SK-N-SH treated with all-trans-retinoic acid at 6 μM for 48 hours (cell line): ENCODE measurements around the gene PRKD2.

ENCODE experiments used
- ATAC-seq: fragments of 200-7000 bp; cut with Tn5 transposase; 3 replicates; pipeline ENCODE4 v1.9.1; 2020; ENCODE audit warnings: mild to moderate bottlenecking, moderate library complexity
- ARNTL ChIP-seq: fragments of 450-650 bp; formaldehyde crosslinking; IDR thresholded peaks from 2 replicates; pipeline ENCODE4 v1.5.0; 2020; ENCODE audit warnings: low read depth, mild to moderate bottlenecking, moderate library complexity, borderline replicate concordance
- BACH2 ChIP-seq: fragments of 250-450 bp; sonication (Bioruptor Pico); IDR thresholded peaks from 2 replicates; pipeline ENCODE4 v1.9.0; 2021; ENCODE audit warnings: mild to moderate bottlenecking, borderline replicate concordance
- CSDC2 ChIP-seq: fragments of 250-450 bp; sonication (Bioruptor Pico); IDR thresholded peaks from 2 replicates; pipeline ENCODE4 v1.5.0; 2020; ENCODE audit warnings: mild to moderate bottlenecking, moderate library complexity
- ESRRG ChIP-seq: fragments of 250-450 bp; sonication (Bioruptor Pico); IDR thresholded peaks from 2 replicates; pipeline ENCODE4 v1.6.1; 2021; ENCODE audit warnings: mild to moderate bottlenecking
- GLIS3 ChIP-seq: fragments of 250-450 bp; sonication (Bioruptor Pico); IDR thresholded peaks from 2 replicates; pipeline ENCODE4 v1.5.0; 2020; ENCODE audit warnings: mild to moderate bottlenecking, moderate library complexity
- ISL1 ChIP-seq: fragments of 250-450 bp; sonication (Bioruptor Pico); IDR thresholded peaks from 2 replicates; pipeline ENCODE4 v2.1.2; 2022; ENCODE audit warnings: mild to moderate bottlenecking, moderate library complexity
- OSR1 ChIP-seq: fragments of 250-450 bp; sonication (Bioruptor Pico); IDR thresholded peaks from 2 replicates; pipeline ENCODE4 v1.8.0; 2022; ENCODE audit warnings: moderate library complexity, mild to moderate bottlenecking, inconsistent platforms
- PPARA ChIP-seq: fragments of 250-450 bp; sonication (Bioruptor Pico); IDR thresholded peaks from 2 replicates; pipeline ENCODE4 v1.5.0; 2020; ENCODE audit warnings: mild to moderate bottlenecking, borderline replicate concordance
- RARB ChIP-seq: fragments of 250-450 bp; sonication (Bioruptor Pico); IDR thresholded peaks from 2 replicates; pipeline ENCODE4 v1.8.0; 2021; ENCODE audit warnings: mild to moderate bottlenecking, moderate library complexity
- SNAI2 ChIP-seq: fragments of 250-450 bp; sonication (Bioruptor Pico); IDR thresholded peaks from 2 replicates; pipeline ENCODE4 v1.5.0; 2020; ENCODE audit warnings: mild to moderate bottlenecking, moderate library complexity
- TCF4 ChIP-seq: fragments of 250-450 bp; sonication (Bioruptor Pico); IDR thresholded peaks from 2 replicates; pipeline ENCODE4 v1.8.0; 2021; ENCODE audit warnings: mild to moderate bottlenecking, moderate library complexity, borderline replicate concordance
- TOX ChIP-seq: fragments of 250-450 bp; sonication (Bioruptor Pico); IDR thresholded peaks from 2 replicates; pipeline ENCODE4 v1.8.0; 2021; ENCODE audit warnings: mild to moderate bottlenecking, moderate library complexity, borderline replicate concordance
- ZC3H10 ChIP-seq: fragments of 250-450 bp; sonication (Bioruptor Pico); IDR thresholded peaks from 2 replicates; pipeline ENCODE4 v1.5.1; 2021; ENCODE audit warnings: mild to moderate bottlenecking, moderate library complexity
- ZFP3 ChIP-seq: fragments of 250-450 bp; sonication (Bioruptor Pico); IDR thresholded peaks from 2 replicates; pipeline ENCODE4 v1.5.0; 2020; ENCODE audit warnings: mild to moderate bottlenecking, moderate library complexity
- ZFP30 ChIP-seq: fragments of 450-650 bp; formaldehyde crosslinking; IDR thresholded peaks from 2 replicates; pipeline ENCODE4 v1.5.0; 2022; ENCODE audit warnings: mild to moderate bottlenecking, moderate library complexity
- ZNF70 ChIP-seq: fragments of 450-650 bp; formaldehyde crosslinking; IDR thresholded peaks from 2 replicates; pipeline ENCODE4 v1.5.0; 2020; ENCODE audit warnings: mild to moderate bottlenecking, moderate library complexity
- ZNF8 ChIP-seq: fragments of 450-650 bp; formaldehyde crosslinking; IDR thresholded peaks from 2 replicates; pipeline ENCODE4 v1.5.0; 2020; ENCODE audit warnings: mild to moderate bottlenecking, moderate library complexity
- TF ChIP-seq, protein P1 (sequence below): fragments of 250-450 bp; sonication (Bioruptor Pico); IDR thresholded peaks from 2 replicates; pipeline ENCODE4 v1.8.0; 2021; ENCODE audit warnings: low read depth, mild to moderate bottlenecking, moderate library complexity, borderline replicate concordance
- TF ChIP-seq, protein P2 (sequence below): fragments of 250-450 bp; sonication (Bioruptor Pico); IDR thresholded peaks from 2 replicates; pipeline ENCODE4 v1.5.0; 2020; ENCODE audit warnings: mild to moderate bottlenecking, moderate library complexity
- TF ChIP-seq, protein P3 (sequence below): fragments of 250-450 bp; sonication (Bioruptor Pico); IDR thresholded peaks from 2 replicates; pipeline ENCODE4 v1.8.0; 2020; ENCODE audit warnings: mild to moderate bottlenecking, moderate library complexity, borderline replicate concordance
- TF ChIP-seq, protein P4 (sequence below): fragments of 250-450 bp; sonication (Bioruptor Pico); IDR thresholded peaks from 2 replicates; pipeline ENCODE4 v1.5.1; 2021; ENCODE audit warnings: mild to moderate bottlenecking, moderate library complexity
- TF ChIP-seq, protein P5 (sequence below): fragments of 250-450 bp; sonication (Bioruptor Pico); IDR thresholded peaks from 2 replicates; pipeline ENCODE4 v1.5.1; 2020; ENCODE audit warnings: low read depth, mild to moderate bottlenecking, moderate library complexity

Gene PRKD2

DNA sequence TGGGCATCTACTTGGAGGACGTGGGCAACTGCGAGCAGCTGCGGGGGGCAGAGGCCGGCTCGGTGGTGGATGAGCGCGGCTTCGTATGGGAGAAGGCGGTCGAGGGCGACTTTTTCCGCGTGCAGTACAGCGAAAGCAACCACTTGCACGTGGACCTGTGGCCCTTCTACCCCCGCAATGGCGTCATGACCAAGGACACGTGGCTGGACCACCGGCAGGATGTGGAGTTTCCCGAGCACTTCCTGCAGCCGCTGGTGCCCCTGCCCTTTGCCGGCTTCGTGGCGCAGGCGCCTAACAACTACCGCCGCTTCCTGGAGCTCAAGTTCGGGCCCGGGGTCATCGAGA, 39.6 kb upstream of the PRKD2 start:
- no peak for ATAC-seq
- TF ChIP-seq, protein P1, sequence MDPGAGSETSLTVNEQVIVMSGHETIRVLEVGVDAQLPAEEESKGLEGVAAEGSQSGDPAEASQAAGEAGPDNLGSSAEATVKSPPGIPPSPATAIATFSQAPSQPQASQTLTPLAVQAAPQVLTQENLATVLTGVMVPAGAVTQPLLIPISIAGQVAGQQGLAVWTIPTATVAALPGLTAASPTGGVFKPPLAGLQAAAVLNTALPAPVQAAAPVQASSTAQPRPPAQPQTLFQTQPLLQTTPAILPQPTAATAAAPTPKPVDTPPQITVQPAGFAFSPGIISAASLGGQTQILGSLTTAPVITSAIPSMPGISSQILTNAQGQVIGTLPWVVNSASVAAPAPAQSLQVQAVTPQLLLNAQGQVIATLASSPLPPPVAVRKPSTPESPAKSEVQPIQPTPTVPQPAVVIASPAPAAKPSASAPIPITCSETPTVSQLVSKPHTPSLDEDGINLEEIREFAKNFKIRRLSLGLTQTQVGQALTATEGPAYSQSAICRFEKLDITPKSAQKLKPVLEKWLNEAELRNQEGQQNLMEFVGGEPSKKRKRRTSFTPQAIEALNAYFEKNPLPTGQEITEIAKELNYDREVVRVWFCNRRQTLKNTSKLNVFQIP (CRISPR knock-in tag) = no peak
- TF ChIP-seq RARB = no peak
- no peak for TF ChIP-seq ZC3H10 (CRISPR knock-in tag)
- TF ChIP-seq, protein P2, sequence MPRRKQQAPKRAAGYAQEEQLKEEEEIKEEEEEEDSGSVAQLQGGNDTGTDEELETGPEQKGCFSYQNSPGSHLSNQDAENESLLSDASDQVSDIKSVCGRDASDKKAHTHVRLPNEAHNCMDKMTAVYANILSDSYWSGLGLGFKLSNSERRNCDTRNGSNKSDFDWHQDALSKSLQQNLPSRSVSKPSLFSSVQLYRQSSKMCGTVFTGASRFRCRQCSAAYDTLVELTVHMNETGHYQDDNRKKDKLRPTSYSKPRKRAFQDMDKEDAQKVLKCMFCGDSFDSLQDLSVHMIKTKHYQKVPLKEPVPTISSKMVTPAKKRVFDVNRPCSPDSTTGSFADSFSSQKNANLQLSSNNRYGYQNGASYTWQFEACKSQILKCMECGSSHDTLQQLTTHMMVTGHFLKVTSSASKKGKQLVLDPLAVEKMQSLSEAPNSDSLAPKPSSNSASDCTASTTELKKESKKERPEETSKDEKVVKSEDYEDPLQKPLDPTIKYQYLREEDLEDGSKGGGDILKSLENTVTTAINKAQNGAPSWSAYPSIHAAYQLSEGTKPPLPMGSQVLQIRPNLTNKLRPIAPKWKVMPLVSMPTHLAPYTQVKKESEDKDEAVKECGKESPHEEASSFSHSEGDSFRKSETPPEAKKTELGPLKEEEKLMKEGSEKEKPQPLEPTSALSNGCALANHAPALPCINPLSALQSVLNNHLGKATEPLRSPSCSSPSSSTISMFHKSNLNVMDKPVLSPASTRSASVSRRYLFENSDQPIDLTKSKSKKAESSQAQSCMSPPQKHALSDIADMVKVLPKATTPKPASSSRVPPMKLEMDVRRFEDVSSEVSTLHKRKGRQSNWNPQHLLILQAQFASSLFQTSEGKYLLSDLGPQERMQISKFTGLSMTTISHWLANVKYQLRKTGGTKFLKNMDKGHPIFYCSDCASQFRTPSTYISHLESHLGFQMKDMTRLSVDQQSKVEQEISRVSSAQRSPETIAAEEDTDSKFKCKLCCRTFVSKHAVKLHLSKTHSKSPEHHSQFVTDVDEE (CRISPR knock-in tag) = no peak
- TF ChIP-seq ZFP3 (CRISPR knock-in tag) = no peak
- TF ChIP-seq ZNF8 = no peak
- TF ChIP-seq OSR1 (CRISPR knock-in tag) = no peak
- TF ChIP-seq PPARA (CRISPR knock-in tag) = no peak
- no peak for TF ChIP-seq SNAI2 (CRISPR knock-in tag)
- TF ChIP-seq GLIS3 (CRISPR knock-in tag) = no peak
- no peak for TF ChIP-seq TOX (CRISPR knock-in tag)
- TF ChIP-seq ISL1 (CRISPR knock-in tag) = no peak
- TF ChIP-seq ARNTL (CRISPR knock-in tag) = no peak
- TF ChIP-seq TCF4 (CRISPR knock-in tag) = no peak
- TF ChIP-seq ZFP30 (CRISPR knock-in tag) = no peak
- TF ChIP-seq, protein P3, sequence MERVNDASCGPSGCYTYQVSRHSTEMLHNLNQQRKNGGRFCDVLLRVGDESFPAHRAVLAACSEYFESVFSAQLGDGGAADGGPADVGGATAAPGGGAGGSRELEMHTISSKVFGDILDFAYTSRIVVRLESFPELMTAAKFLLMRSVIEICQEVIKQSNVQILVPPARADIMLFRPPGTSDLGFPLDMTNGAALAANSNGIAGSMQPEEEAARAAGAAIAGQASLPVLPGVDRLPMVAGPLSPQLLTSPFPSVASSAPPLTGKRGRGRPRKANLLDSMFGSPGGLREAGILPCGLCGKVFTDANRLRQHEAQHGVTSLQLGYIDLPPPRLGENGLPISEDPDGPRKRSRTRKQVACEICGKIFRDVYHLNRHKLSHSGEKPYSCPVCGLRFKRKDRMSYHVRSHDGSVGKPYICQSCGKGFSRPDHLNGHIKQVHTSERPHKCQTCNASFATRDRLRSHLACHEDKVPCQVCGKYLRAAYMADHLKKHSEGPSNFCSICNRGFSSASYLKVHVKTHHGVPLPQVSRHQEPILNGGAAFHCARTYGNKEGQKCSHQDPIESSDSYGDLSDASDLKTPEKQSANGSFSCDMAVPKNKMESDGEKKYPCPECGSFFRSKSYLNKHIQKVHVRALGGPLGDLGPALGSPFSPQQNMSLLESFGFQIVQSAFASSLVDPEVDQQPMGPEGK (CRISPR knock-in tag) = no peak
- no peak for TF ChIP-seq CSDC2 (CRISPR knock-in tag)
- no peak for TF ChIP-seq ZNF70 (CRISPR knock-in tag)
- TF ChIP-seq, protein P4, sequence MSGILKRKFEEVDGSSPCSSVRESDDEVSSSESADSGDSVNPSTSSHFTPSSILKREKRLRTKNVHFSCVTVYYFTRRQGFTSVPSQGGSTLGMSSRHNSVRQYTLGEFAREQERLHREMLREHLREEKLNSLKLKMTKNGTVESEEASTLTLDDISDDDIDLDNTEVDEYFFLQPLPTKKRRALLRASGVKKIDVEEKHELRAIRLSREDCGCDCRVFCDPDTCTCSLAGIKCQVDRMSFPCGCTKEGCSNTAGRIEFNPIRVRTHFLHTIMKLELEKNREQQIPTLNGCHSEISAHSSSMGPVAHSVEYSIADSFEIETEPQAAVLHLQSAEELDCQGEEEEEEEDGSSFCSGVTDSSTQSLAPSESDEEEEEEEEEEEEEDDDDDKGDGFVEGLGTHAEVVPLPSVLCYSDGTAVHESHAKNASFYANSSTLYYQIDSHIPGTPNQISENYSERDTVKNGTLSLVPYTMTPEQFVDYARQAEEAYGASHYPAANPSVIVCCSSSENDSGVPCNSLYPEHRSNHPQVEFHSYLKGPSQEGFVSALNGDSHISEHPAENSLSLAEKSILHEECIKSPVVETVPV = no peak

DNA sequence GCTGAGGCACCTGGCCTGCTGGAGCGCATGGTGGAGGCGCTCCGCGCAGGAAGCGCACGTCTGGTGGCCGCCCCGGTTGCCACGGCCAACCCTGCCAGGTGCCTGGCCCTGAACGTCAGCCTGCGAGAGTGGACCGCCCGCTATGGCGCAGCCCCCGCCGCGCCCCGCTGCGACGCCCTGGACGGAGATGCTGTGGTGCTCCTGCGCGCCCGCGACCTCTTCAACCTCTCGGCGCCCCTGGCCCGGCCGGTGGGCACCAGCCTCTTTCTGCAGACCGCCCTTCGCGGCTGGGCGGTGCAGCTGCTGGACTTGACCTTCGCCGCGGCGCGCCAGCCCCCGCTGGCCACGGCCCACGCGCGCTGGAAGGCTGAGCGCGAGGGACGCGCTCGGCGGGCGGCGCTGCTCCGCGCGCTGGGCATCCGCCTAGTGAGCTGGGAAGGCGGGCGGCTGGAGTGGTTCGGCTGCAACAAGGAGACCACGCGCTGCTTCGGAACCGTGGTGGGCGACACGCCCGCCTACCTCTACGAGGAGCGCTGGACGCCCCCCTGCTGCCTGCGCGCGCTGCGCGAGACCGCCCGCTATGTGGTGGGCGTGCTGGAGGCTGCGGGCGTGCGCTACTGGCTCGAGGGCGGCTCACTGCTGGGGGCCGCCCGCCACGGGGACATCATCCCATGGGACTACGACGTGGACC, 39.1 kb upstream of the PRKD2 start:
- ATAC-seq = no peak
- no peak for TF ChIP-seq ARNTL (CRISPR knock-in tag)
- TF ChIP-seq ESRRG (CRISPR knock-in tag) = no peak
- TF ChIP-seq ISL1 (CRISPR knock-in tag) = no peak
- no peak for TF ChIP-seq TCF4 (CRISPR knock-in tag)
- no peak for TF ChIP-seq ZNF70 (CRISPR knock-in tag)
- TF ChIP-seq, protein P5, sequence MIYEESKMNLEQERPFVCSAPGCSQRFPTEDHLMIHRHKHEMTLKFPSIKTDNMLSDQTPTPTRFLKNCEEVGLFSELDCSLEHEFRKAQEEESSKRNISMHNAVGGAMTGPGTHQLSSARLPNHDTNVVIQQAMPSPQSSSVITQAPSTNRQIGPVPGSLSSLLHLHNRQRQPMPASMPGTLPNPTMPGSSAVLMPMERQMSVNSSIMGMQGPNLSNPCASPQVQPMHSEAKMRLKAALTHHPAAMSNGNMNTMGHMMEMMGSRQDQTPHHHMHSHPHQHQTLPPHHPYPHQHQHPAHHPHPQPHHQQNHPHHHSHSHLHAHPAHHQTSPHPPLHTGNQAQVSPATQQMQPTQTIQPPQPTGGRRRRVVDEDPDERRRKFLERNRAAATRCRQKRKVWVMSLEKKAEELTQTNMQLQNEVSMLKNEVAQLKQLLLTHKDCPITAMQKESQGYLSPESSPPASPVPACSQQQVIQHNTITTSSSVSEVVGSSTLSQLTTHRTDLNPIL (CRISPR knock-in tag) = no peak
- TF ChIP-seq TOX (CRISPR knock-in tag) = no peak
- TF ChIP-seq, protein P4 = no peak
- TF ChIP-seq, protein P3 (CRISPR knock-in tag) = no peak
- no peak for TF ChIP-seq ZC3H10 (CRISPR knock-in tag)
- TF ChIP-seq, protein P2 (CRISPR knock-in tag) = no peak
- no peak for TF ChIP-seq BACH2 (CRISPR knock-in tag)
- TF ChIP-seq GLIS3 (CRISPR knock-in tag) = no peak
- no peak for TF ChIP-seq PPARA (CRISPR knock-in tag)
- no peak for TF ChIP-seq RARB
